ENCODE data around the gene SUV39H2.
"Not testable (repeated sequence)": the region's sequence is repeated elsewhere in the genome, so short reads cannot be mapped to it uniquely, and the experiment has no call there.

SUV39H2 gene

GRCh38 chr10:14938971-14939370 lies 60.3 kb downstream of the SUV39H2 start:
- not testable (repeated sequence) for DNase-seq (ENCODE audit: low spot score)

GRCh38 chr10:14942147-14942949 lies 63.7 kb downstream of the SUV39H2 start:
- DNase-seq (ENCODE audit: low spot score) = not testable (repeated sequence)

GRCh38 chr10:14942950-14943338 lies 64.3 kb downstream of the SUV39H2 start:
- DNase-seq (ENCODE audit: low spot score) = not testable (repeated sequence)

- DNase-seq (ENCODE audit: low spot score) = no peak
Measured at GRCh38 chr10:14945108-14945507, 66.4 kb downstream of the SUV39H2 start.

GRCh38 chr10:14947268-14947667 lies 68.6 kb downstream of the SUV39H2 start:
- DNase-seq (ENCODE audit: low spot score) = no peak

GRCh38 chr10:14949291-14949690 lies 70.6 kb downstream of the SUV39H2 start:
- DNase-seq (ENCODE audit: low spot score) = no peak

GRCh38 chr10:14952851-14953423 lies 74.3 kb downstream of the SUV39H2 start:
- no peak for DNase-seq (ENCODE audit: low spot score)

- no peak for DNase-seq (ENCODE audit: low spot score)
Measured at GRCh38 chr10:14953424-14954000, 74.8 kb downstream of the SUV39H2 start.
